Keratinocyte (primary cell): ENCODE data around the gene TAF4. TPM values are rescaled to one million over a fixed set of nuclear protein-coding genes. Genes with fewer than 3 reads are reported as not detected.

ENCODE experiments used
- DNase-seq: peaks from one replicate; pipeline ENCODE4 v3.0.0-alpha.2; 2011; ENCODE audit warnings: low read depth, missing footprints, low spot score
- FAIRE-seq: peaks from 2 replicates; lab custom pipeline; 2011; peaks lifted over from hg19 to GRCh38; lab: Jason Lieb, UNC
- H2AFZ ChIP-seq: 2 replicates; pipeline ENCODE4 v1.6.0; 2012; ENCODE audit warnings: low read length, control low read depth, inconsistent platforms; ENCODE audit not compliant: control insufficient read depth
- H3K27ac ChIP-seq: 2 replicates; pipeline ENCODE4 v1.5.1; 2011; ENCODE audit warnings: low read length; ENCODE audit not compliant: control insufficient read depth, insufficient read depth
- H3K27me3 ChIP-seq: 3 replicates; pipeline ENCODE4 v1.6.0; 2011; ENCODE audit warnings: low read length; ENCODE audit not compliant: control insufficient read depth, insufficient read depth; ENCODE audit errors: extremely low read depth
- H3K36me3 ChIP-seq, 2 experiments: 2 replicates in 1 of 2; 3 replicates in 1 of 2; pipeline ENCODE4 v1.5.1; 2011; ENCODE audit warnings: low read length in 2 of 2, mild to moderate bottlenecking in 1 of 2; ENCODE audit not compliant: control insufficient read depth in 2 of 2, insufficient read depth in 2 of 2; ENCODE audit errors: extremely low read depth in 1 of 2
- H3K4me1 ChIP-seq: 3 replicates; pipeline ENCODE4 v1.5.1; 2011; ENCODE audit warnings: low read length; ENCODE audit not compliant: control insufficient read depth, insufficient read depth; ENCODE audit errors: extremely low read depth
- H3K4me2 ChIP-seq: 3 replicates; pipeline ENCODE4 v1.6.0; 2011; ENCODE audit warnings: low read depth, low read length; ENCODE audit not compliant: control insufficient read depth, insufficient read depth; ENCODE audit errors: extremely low read depth
- H3K4me3 ChIP-seq, 3 experiments: fragments of 200-600 bp in 1 of 3; sonication (generic) in 1 of 3; 2 replicates in 2 of 3; 3 replicates in 1 of 3; pipeline ENCODE4 v1.5.1; 2011 to 2016; ENCODE audit warnings: low read length in 3 of 3, mild to moderate bottlenecking in 3 of 3, control low read depth in 2 of 3, inconsistent platforms in 1 of 3, low read depth in 1 of 3, mixed read lengths in 1 of 3, mixed run types in 1 of 3, moderate library complexity in 1 of 3; ENCODE audit not compliant: control insufficient read depth in 2 of 3, insufficient read depth in 2 of 3; ENCODE audit errors: extremely low read depth in 1 of 3
- H3K79me2 ChIP-seq: 2 replicates; pipeline ENCODE4 v1.6.0; 2012; ENCODE audit warnings: low read length; ENCODE audit not compliant: control insufficient read depth, insufficient read depth
- H3K9ac ChIP-seq: 3 replicates; pipeline ENCODE4 v1.6.0; 2011; ENCODE audit warnings: low read length; ENCODE audit not compliant: control insufficient read depth, insufficient read depth; ENCODE audit errors: extremely low read depth
- H3K9me1 ChIP-seq: 3 replicates; pipeline ENCODE4 v1.6.0; 2011; ENCODE audit warnings: low read length; ENCODE audit not compliant: control insufficient read depth, insufficient read depth; ENCODE audit errors: extremely low read depth
- H3K9me3 ChIP-seq: 2 replicates; pipeline ENCODE4 v1.5.1; 2012; ENCODE audit warnings: low read depth, low read length; ENCODE audit not compliant: control insufficient read depth
- H4K20me1 ChIP-seq: 3 replicates; pipeline ENCODE4 v1.6.0; 2011; ENCODE audit warnings: low read length; ENCODE audit not compliant: control insufficient read depth, insufficient read depth; ENCODE audit errors: extremely low read depth
- EZH2 ChIP-seq: IDR thresholded peaks from one replicate; pipeline ENCODE4 v1.6.1; 2012; ENCODE audit warnings: inconsistent platforms, mild to moderate bottlenecking, low read length, moderate library complexity
- dilution Hi-C: fragments of 300-500 bp; cut with MboI; formaldehyde crosslinking; loops from one replicate; pipeline ENCODE4 v1.7.0; 2020; ENCODE audit warnings: low sequenced_read_pairs; ENCODE audit not compliant: extremely low pct_ligation_motif_present
- polyA plus RNA-seq, 5 experiments: library from polyadenylated mRNA; depleted of rRNA in 3 of 5; stranded (reverse) in 3 of 5; stranded (forward) in 1 of 5; unstranded in 1 of 5; fragments of >200 nt; gene quantifications; 1 replicate in 1 of 5; 2 replicates in 3 of 5; 3 replicates in 1 of 5; pipeline versions ENCODE4 v1.2.1 to v1.2.3, GENCODE V29; 2011 to 2012; ENCODE audit warnings: missing spikeins in 2 of 5, low read depth in 1 of 5, low replicate concordance in 1 of 5
- TF ChIP-seq, protein P1 (sequence below), 3 experiments: IDR thresholded peaks in 1 of 3; conservative IDR thresholded peaks in 1 of 3; optimal IDR thresholded peaks in 1 of 3; 2 replicates in 2 of 3; 3 replicates in 1 of 3; pipeline versions ENCODE3 to v1.5.1; 2011; ENCODE audit warnings: low read length in 3 of 3, mild to moderate bottlenecking in 3 of 3, moderate library complexity in 2 of 3, control low read depth in 1 of 3, inconsistent platforms in 1 of 3; ENCODE audit not compliant: insufficient read depth in 2 of 3; ENCODE audit errors: extremely low read depth in 1 of 3

The TAF4 gene
- polyA plus RNA-seq, 1 donor (not counting 4 experiments of a cell fraction or from before 2014, with no cell fraction given) = 3.3 TPM

- no peak for DNase-seq
- dilution Hi-C loops = no loop called here
- Histone ChIP-seq H3K9me1 (peaks cover 2% of the 10 kb centered on the region), H3K27ac (no peak overlapping the region), H4K20me1 (peaks cover 15% of the 10 kb centered on the region), H3K4me3 (no peak overlapping the region), H3K9ac (no peak overlapping the region), H3K9me3 (no peaks in the 10 kb centered on the region), H3K27me3 (no peaks in the 10 kb centered on the region), H3K79me2 (peaks cover 70% of the 10 kb centered on the region), H2AFZ (no peak overlapping the region), H3K36me3 (no peaks in the 10 kb centered on the region), H3K4me1 (peaks cover 8% of the 10 kb centered on the region), H3K4me2 (no peak overlapping the region)
- FAIRE-seq = no peak
- TF ChIP-seq, protein P1, sequence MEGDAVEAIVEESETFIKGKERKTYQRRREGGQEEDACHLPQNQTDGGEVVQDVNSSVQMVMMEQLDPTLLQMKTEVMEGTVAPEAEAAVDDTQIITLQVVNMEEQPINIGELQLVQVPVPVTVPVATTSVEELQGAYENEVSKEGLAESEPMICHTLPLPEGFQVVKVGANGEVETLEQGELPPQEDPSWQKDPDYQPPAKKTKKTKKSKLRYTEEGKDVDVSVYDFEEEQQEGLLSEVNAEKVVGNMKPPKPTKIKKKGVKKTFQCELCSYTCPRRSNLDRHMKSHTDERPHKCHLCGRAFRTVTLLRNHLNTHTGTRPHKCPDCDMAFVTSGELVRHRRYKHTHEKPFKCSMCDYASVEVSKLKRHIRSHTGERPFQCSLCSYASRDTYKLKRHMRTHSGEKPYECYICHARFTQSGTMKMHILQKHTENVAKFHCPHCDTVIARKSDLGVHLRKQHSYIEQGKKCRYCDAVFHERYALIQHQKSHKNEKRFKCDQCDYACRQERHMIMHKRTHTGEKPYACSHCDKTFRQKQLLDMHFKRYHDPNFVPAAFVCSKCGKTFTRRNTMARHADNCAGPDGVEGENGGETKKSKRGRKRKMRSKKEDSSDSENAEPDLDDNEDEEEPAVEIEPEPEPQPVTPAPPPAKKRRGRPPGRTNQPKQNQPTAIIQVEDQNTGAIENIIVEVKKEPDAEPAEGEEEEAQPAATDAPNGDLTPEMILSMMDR (optimal IDR thresholded peaks at IDR 0.05 in 1 of 3, IDR thresholded peaks at IDR 0.05 in 1 of 3, conservative IDR thresholded peaks at IDR 0.05 in 1 of 3; ENCODE audit: extremely low read depth in 1 of 3, insufficient read depth in 2 of 3, low read length in 3 of 3) = no peak
- no peak for TF ChIP-seq EZH2
Measured at GRCh38 chr20:62029296-62029695, 36.4 kb downstream of the TAF4 start.

DNA sequence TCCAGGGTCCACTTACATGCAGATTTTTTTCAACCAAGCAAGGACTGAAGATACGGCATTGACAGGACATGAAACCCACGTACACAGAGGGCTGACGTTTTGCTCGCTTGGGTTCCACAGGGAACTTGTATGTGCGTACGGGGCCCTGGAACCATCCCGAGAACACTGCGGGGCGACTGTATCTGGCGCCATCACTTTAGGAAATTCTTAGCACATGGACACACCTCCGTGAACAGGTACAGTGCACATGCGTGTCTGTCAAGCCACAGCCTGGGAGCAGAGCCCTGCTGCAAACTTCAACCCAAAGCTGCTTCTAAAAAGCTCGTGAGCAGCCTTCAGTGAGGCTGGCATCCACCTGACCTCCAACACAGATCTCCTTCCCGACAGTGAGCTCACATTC lies 37.3 kb downstream of the TAF4 start:
- H3K4me3 ChIP-seq = no peak overlapping the region
- DNase-seq (no peak), FAIRE-seq (no peak)
- no peak overlapping the region for H3K4me2 ChIP-seq
- TF ChIP-seq, protein P1 (optimal IDR thresholded peaks at IDR 0.05 in 1 of 3, IDR thresholded peaks at IDR 0.05 in 1 of 3, conservative IDR thresholded peaks at IDR 0.05 in 1 of 3; ENCODE audit: extremely low read depth in 1 of 3, insufficient read depth in 2 of 3, low read length in 3 of 3) = no peak
- H3K27me3 ChIP-seq = no peaks in the 10 kb centered on the region
- peaks cover 18% of the 10 kb centered on the region for H4K20me1 ChIP-seq
- peaks cover 8% of the 10 kb centered on the region for H3K4me1 ChIP-seq
- peaks cover 75% of the 10 kb centered on the region for H3K79me2 ChIP-seq
- H3K36me3 ChIP-seq = no peaks in the 10 kb centered on the region
- dilution Hi-C loops = no loop called here
- H2AFZ ChIP-seq = no peak overlapping the region
- no peaks in the 10 kb centered on the region for H3K9me3 ChIP-seq
- no peak overlapping the region for H3K9ac ChIP-seq
- peaks cover 2% of the 10 kb centered on the region for H3K9me1 ChIP-seq
- no peak overlapping the region for H3K27ac ChIP-seq
